GM12873 (cell line): Measurements from ENCODE around the gene FOSL1.

Experiments used
- CTCF ChIP-seq: IDR thresholded peaks from 2 replicates; pipeline ENCODE4 v1.5.1; 2012; ENCODE audit warnings: low read depth, mild to moderate bottlenecking, moderate library complexity, low read length, control low read depth; ENCODE audit not compliant: insufficient read depth; ENCODE audit errors: missing control alignments

FOSL1 gene

GRCh38 chr11:65872586-65873317 is 27.4 kb downstream of the FOSL1 start, which contains the start of gene EFEMP2:
Gene EFEMP2 (minus strand): TSS chr11:65872800. CDS start chr11:65872354, 446 bp downstream.
- TF ChIP-seq CTCF, result no peak

GRCh38 chr11:65871811-65872548 is 28.2 kb downstream of the FOSL1 start:
- TF ChIP-seq CTCF, result no peak

DNA sequence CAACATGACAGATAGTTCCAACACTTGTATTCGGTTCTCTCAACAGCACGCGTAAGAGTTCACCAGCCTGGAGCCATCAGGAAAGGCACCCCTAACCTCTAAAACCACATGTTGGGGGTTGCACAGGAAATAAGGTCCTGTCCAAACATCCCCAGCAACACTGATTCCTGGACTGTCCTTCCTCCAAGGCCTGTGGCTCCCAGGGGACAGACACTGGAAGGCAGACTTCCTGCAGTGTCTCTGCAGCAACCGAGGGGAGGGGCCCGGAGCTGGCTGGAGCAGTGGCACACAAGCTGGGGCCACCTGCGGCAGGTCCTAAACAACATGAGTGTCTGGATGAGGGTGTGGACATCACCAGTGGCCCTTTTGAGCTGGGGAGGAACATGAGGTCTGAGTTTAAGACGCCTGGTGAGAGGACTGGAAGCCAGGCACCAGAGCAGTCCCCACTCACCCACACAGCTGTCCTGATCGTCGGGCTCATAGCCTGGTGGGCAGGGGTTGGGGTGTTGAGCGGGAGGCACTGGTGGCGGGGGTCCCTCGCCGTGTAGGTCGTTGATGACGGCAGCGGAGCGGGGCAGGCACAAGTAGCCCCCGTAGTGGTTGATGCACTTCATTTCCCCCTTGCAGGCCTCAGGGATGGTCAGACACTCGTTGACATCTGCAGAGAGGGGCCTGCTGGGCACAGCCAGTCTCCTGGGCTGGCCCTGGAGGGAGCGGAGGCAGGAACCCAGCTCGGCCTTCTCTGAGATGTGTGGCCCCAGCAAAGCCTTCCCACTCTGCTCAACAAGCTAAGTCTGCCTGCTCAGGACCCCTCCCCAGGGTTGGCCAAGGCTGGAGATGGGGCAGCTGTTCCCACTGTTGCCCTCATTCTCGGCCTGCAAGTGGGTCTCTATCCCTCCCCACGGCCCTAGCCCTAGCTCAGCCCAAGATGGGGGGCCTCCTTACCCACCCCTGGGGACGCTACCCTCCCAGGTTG is 29.2 kb downstream of the FOSL1 start:
- TF ChIP-seq CTCF, result no peak

- TF ChIP-seq CTCF, result no peak
These were observed 29.9 kb downstream of the FOSL1 start for GRCh38 chr11:65870307-65870658.

GRCh38 chr11:65869643-65870306 is 30.4 kb downstream of the FOSL1 start:
- no peak for TF ChIP-seq CTCF

DNA sequence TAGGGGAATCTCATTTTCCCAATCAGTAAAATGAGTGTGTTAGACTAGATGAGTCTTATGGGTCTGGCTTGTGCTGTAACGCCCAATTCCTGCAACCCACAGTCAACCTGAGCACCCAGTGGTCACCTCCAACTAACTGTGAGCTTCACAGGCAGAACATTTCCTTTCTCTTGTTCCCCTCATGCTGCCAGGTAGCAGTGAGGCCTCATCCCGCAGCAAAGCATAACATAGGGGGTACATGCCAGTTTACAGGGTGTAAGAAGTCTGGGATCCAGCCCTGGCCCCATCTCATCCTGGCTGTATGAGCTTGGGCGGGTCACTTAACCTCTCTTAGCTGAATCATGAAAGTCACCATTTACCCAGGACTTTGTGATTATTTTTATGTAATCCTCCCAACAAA is 31.3 kb downstream of the FOSL1 start:
- no peak for TF ChIP-seq CTCF
